Fibroblast of the aortic adventitia (primary cell): Measurements from ENCODE around the gene SPRR1B. TPM values are rescaled to one million over a fixed set of nuclear protein-coding genes. Genes with fewer than 3 reads are reported as not detected.
"Not testable (repeated sequence)": the region's sequence is repeated elsewhere in the genome, so short reads cannot be mapped to it uniquely, and the experiment has no call there.

ENCODE experiments used
- DNase-seq: peaks from one replicate; pipeline ENCODE4 v3.0.0-alpha.2; 2010; ENCODE audit warnings: low read depth
- H3K4me3 ChIP-seq: 2 replicates; pipeline ENCODE4 v1.5.1; 2011; ENCODE audit warnings: low read depth, mild to moderate bottlenecking, control low read depth, low read length, moderate library complexity
- CTCF ChIP-seq: IDR thresholded peaks from 2 replicates; pipeline ENCODE4 v1.5.1; 2011; ENCODE audit warnings: mild to moderate bottlenecking, low read length, control low read depth, inconsistent platforms; ENCODE audit not compliant: insufficient read depth
- total RNA-seq: library from RNA; depleted of rRNA; stranded (reverse); fragments of >200 nt; gene quantifications from 2 replicates; pipeline ENCODE4 v1.2.3, GENCODE V29; 2012; ENCODE audit warnings: low replicate concordance

The SPRR1B gene
- total RNA-seq, 1 donor: not detected

- H3K4me3 ChIP-seq: no peak overlapping the region
- DNase-seq: no peak
- TF ChIP-seq CTCF: no peak
These were observed 34.2 kb upstream of the SPRR1B start for GRCh38 chr1:152996633-152997400.

GRCh38 chr1:152997901-152998300 is 33.1 kb upstream of the SPRR1B start:
- no peak for DNase-seq
- H3K4me3 ChIP-seq: no peak overlapping the region
- TF ChIP-seq CTCF: no peak

GRCh38 chr1:152998476-152998875 is 32.5 kb upstream of the SPRR1B start:
- no peak for DNase-seq
- TF ChIP-seq CTCF: no peak
- no peak overlapping the region for H3K4me3 ChIP-seq

GRCh38 chr1:152999818-153000217 is 31.2 kb upstream of the SPRR1B start:
- no peak for TF ChIP-seq CTCF
- H3K4me3 ChIP-seq: no peak overlapping the region
- no peak for DNase-seq

- TF ChIP-seq CTCF: no peak
- H3K4me3 ChIP-seq: no peak overlapping the region
- DNase-seq: no peak
These were observed 30.7 kb upstream of the SPRR1B start for GRCh38 chr1:153000294-153000693.

GRCh38 chr1:153001382-153001781 is 29.6 kb upstream of the SPRR1B start, which contains the start of gene SPRR3:
TSS of gene SPRR3 (plus strand) at chr1:153001749. CDS start at chr1:153003021, 1,272 bp downstream.
- H3K4me3 ChIP-seq: no peak within 1 kb of the TSS
- no peak for DNase-seq
- TF ChIP-seq CTCF: no peak

GRCh38 chr1:153011235-153011758 is 19.7 kb upstream of the SPRR1B start:
- not testable (repeated sequence) for H3K4me3 ChIP-seq

GRCh38 chr1:153021829-153022228 is 9.2 kb upstream of the SPRR1B start:
- DNase-seq, H3K4me3 ChIP-seq: not testable (repeated sequence)

More at GRCh38 chr1:153011235-153011758, 19.7 kb upstream of the SPRR1B start:
- not testable (repeated sequence) for DNase-seq

- not testable (repeated sequence) for DNase-seq, H3K4me3 ChIP-seq
These were observed 8.7 kb upstream of the SPRR1B start for GRCh38 chr1:153022340-153022739.
